ENCODE measurements around the gene ABCG1.

DNA sequence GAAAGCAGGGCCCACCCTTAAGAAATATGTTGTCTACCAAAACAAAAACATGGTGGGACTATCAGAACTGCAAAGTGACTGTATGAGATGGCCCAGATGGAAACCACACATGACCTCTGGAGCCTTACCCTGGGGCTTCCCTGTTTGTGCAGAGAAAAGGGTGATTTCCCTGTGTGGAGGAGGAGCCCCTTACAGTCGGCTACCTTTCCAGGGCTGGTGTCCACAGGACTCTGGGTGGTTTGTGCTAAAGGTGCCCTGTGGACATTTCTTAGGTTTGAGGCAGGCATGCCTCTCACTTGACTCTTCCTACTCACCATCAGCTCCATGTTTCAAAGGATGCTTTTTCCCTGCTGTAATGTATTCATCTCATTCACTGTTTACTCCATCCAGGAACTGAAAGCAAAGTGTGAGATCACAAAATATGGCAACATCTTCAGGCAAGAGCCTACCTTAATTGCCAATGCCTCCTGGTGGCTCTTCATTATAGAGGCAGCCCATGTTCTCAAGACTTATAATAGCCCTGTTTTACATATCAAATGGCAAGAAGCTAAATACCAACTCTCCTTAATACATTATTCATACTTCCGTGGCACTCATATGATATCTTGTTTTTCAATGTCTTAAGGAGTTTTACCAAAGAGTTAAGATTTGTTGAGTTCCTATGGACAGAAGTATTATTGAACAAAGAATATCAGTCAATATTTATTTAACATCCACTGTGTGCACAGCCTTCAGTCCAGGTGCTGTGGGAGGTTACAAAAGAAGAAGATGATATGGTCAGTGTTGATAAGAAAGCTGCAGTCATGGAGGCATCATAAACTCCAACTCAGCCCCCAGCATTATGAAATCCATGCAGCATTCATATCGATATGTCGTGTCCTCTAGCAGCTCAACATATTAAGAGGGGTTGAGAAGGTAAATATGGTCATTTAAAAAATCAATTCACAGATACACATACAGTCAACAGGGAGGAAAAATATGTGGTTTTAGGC lies 111.7 kb downstream of the ABCG1 start:
- TF ChIP-seq, protein P1, sequence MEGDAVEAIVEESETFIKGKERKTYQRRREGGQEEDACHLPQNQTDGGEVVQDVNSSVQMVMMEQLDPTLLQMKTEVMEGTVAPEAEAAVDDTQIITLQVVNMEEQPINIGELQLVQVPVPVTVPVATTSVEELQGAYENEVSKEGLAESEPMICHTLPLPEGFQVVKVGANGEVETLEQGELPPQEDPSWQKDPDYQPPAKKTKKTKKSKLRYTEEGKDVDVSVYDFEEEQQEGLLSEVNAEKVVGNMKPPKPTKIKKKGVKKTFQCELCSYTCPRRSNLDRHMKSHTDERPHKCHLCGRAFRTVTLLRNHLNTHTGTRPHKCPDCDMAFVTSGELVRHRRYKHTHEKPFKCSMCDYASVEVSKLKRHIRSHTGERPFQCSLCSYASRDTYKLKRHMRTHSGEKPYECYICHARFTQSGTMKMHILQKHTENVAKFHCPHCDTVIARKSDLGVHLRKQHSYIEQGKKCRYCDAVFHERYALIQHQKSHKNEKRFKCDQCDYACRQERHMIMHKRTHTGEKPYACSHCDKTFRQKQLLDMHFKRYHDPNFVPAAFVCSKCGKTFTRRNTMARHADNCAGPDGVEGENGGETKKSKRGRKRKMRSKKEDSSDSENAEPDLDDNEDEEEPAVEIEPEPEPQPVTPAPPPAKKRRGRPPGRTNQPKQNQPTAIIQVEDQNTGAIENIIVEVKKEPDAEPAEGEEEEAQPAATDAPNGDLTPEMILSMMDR (conservative IDR thresholded peaks at IDR 0.05; ENCODE audit: low read depth, low read length): no peak
- TF ChIP-seq FOS (IDR thresholded peaks at IDR 0.05; ENCODE audit: low read depth, low read length) (no peak), POLR2A (IDR thresholded peaks at IDR 0.05; ENCODE audit: low read depth, low read length) (no peak), BHLHE40 (IDR thresholded peaks at IDR 0.05; ENCODE audit: low read depth, low read length) (no peak)
- TF ChIP-seq, protein P2, sequence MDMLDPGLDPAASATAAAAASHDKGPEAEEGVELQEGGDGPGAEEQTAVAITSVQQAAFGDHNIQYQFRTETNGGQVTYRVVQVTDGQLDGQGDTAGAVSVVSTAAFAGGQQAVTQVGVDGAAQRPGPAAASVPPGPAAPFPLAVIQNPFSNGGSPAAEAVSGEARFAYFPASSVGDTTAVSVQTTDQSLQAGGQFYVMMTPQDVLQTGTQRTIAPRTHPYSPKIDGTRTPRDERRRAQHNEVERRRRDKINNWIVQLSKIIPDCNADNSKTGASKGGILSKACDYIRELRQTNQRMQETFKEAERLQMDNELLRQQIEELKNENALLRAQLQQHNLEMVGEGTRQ (IDR thresholded peaks at IDR 0.05; ENCODE audit: low read depth, low read length): no peak
- TF ChIP-seq, protein P3, sequence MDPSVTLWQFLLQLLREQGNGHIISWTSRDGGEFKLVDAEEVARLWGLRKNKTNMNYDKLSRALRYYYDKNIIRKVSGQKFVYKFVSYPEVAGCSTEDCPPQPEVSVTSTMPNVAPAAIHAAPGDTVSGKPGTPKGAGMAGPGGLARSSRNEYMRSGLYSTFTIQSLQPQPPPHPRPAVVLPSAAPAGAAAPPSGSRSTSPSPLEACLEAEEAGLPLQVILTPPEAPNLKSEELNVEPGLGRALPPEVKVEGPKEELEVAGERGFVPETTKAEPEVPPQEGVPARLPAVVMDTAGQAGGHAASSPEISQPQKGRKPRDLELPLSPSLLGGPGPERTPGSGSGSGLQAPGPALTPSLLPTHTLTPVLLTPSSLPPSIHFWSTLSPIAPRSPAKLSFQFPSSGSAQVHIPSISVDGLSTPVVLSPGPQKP (IDR thresholded peaks at IDR 0.05; ENCODE audit: borderline replicate concordance, low read depth, low read length): no peak
